ENCODE measurements around the gene ST3GAL3.

Gene ST3GAL3

DNA sequence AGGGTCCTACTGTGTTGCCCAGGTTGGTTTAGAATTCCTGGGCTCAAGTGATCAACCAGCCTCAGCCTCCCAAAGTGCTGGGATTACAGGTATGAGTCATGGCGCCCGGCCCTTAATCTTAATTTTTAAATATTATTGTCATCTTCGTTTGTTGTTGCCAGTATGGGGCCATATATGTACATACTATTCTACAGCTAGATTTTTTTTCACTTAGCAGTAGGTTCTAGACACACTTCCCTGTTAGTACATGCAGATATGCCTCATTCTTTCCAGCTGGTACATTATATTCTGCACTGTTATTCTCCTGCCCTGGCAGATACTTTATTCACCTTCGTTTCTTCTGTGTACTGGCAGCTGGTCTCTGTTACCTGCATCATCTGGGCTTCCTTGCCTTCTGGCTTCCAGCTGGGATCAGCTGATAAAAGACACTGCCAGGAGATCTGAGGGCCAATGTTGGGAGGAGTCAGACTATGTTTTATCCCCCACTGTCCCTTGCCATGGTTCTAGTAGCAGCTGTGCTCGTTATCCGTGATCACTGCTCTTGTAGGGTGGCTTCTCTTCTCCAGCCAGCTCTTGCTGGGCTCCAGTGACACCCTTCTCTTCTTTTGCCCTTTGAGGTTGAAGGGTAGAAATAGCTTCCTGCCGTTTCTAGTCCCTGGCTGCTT lies 24.7 kb downstream of the ST3GAL3 start:
- Histone ChIP-seq H3K27me3 (ENCODE audit: insufficient read depth, insufficient read length) (no peaks in the 10 kb centered on the region), H3K9me3 (ENCODE audit: insufficient read depth, low read length) (no peaks in the 10 kb centered on the region), H3K36me3 (ENCODE audit: insufficient read depth, insufficient read length, low read length) (peaks cover 14% of the 10 kb centered on the region), H3K4me3 (ENCODE audit: insufficient read length, low read depth) (no peak overlapping the region), H3K4me1 (ENCODE audit: insufficient read depth, insufficient read length) (peaks cover 4% of the 10 kb centered on the region), H3K9ac (ENCODE audit: insufficient read length, low read depth) (no peak overlapping the region)
- DNase-seq (ENCODE audit: low read depth, low spot score): no peak
- TF ChIP-seq YY1 (IDR thresholded peaks at IDR 0.05; ENCODE audit: insufficient read depth, insufficient read length): no peak
- TF ChIP-seq ZNF274 (IDR thresholded peaks at IDR 0.05; ENCODE audit: low read depth, low read length): no peak
- TF ChIP-seq SUZ12 (IDR thresholded peaks at IDR 0.05; ENCODE audit: extremely low read depth, insufficient read depth, insufficient read length): no peak

DNA sequence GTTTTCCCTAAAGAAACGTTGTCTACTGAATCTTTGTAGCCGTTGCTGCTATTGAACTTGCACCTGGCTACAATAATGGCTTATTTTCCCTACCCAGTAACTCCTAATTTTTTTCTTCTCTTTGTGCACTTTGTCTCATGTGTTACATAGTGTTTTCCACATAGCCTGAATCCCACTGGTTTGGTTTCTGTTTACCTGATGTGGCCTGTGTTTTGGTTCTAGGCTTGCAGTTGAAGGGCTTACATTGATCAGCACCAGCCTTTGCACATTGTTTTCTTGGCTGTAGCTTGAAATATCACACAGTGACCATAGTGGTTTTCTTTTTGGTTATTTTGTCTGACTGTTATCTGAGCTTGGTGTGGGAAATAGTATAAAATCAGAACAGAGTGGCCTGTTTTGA lies 29.5 kb downstream of the ST3GAL3 start:
- no peaks in the 10 kb centered on the region for H3K9me3 ChIP-seq (ENCODE audit: insufficient read depth, low read length)
- no peak overlapping the region for H3K4me3 ChIP-seq (ENCODE audit: insufficient read length, low read depth)
- H3K4me1 ChIP-seq (ENCODE audit: insufficient read depth, insufficient read length): peaks cover 4% of the 10 kb centered on the region
- no peak overlapping the region for H3K9ac ChIP-seq (ENCODE audit: insufficient read length, low read depth)
- no peaks in the 10 kb centered on the region for H3K27me3 ChIP-seq (ENCODE audit: insufficient read depth, insufficient read length)
- H3K36me3 ChIP-seq (ENCODE audit: insufficient read depth, insufficient read length, low read length): peaks cover 35% of the 10 kb centered on the region
- DNase-seq (ENCODE audit: low read depth, low spot score): no peak
- TF ChIP-seq SUZ12 (IDR thresholded peaks at IDR 0.05; ENCODE audit: extremely low read depth, insufficient read depth, insufficient read length): no peak
- no peak for TF ChIP-seq YY1 (IDR thresholded peaks at IDR 0.05; ENCODE audit: insufficient read depth, insufficient read length)
- no peak for TF ChIP-seq ZNF274 (IDR thresholded peaks at IDR 0.05; ENCODE audit: low read depth, low read length)

DNA sequence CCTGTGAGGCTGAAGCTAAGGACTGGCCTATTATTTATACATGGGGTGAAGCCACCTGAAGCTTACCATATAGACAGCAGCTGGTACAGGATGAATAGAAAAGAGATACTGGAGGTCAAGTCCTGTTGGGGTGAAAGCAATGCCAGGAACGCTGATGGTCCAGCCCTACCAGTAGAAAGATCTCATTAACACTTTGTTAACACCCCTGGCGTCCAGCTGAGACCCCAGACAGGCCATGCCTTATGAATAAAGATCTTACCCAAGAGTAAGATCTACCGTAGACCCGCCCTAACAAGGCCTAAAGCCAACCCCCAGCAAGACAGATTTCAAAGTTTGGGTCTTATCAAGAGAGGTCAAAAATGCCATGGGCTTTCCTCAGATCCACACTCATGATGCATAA lies 34.7 kb downstream of the ST3GAL3 start:
- DNase-seq (ENCODE audit: low read depth, low spot score): no peak
- no peaks in the 10 kb centered on the region for H3K9me3 ChIP-seq (ENCODE audit: insufficient read depth, low read length)
- H3K4me1 ChIP-seq (ENCODE audit: insufficient read depth, insufficient read length): no peaks in the 10 kb centered on the region
- TF ChIP-seq YY1 (IDR thresholded peaks at IDR 0.05; ENCODE audit: insufficient read depth, insufficient read length) (no peak), SUZ12 (IDR thresholded peaks at IDR 0.05; ENCODE audit: extremely low read depth, insufficient read depth, insufficient read length) (no peak), ZNF274 (IDR thresholded peaks at IDR 0.05; ENCODE audit: low read depth, low read length) (no peak)
- no peaks in the 10 kb centered on the region for H3K27me3 ChIP-seq (ENCODE audit: insufficient read depth, insufficient read length)
- H3K36me3 ChIP-seq (ENCODE audit: insufficient read depth, insufficient read length, low read length): peaks cover 26% of the 10 kb centered on the region
- no peak overlapping the region for H3K9ac ChIP-seq (ENCODE audit: insufficient read length, low read depth)
- H3K4me3 ChIP-seq (ENCODE audit: insufficient read length, low read depth): no peak overlapping the region

DNA sequence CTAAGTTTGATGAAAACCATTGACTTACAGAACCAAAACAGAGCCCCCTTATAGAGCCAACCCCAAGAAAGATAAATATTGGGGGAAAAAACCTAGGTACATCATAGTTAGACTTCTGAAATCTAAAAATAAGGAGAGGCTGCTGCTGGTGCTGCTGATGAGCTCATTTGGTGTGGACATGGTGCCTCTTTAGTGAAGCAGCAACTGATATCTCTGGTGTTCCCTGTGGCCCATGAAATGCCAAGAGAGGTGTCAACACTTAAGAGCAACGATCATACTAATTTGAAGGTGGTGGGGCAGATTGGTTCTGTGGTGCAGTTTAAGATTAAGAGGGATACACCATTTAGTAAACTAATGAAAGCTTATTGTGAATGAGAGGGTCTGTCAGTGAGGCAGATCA lies 35.9 kb downstream of the ST3GAL3 start:
- DNase-seq (ENCODE audit: low read depth, low spot score): no peak
- no peaks in the 10 kb centered on the region for H3K4me1 ChIP-seq (ENCODE audit: insufficient read depth, insufficient read length)
- H3K9me3 ChIP-seq (ENCODE audit: insufficient read depth, low read length): no peaks in the 10 kb centered on the region
- TF ChIP-seq SUZ12 (IDR thresholded peaks at IDR 0.05; ENCODE audit: extremely low read depth, insufficient read depth, insufficient read length) (no peak), ZNF274 (IDR thresholded peaks at IDR 0.05; ENCODE audit: low read depth, low read length) (no peak), YY1 (IDR thresholded peaks at IDR 0.05; ENCODE audit: insufficient read depth, insufficient read length) (no peak)
- no peak overlapping the region for H3K9ac ChIP-seq (ENCODE audit: insufficient read length, low read depth)
- no peaks in the 10 kb centered on the region for H3K27me3 ChIP-seq (ENCODE audit: insufficient read depth, insufficient read length)
- no peak overlapping the region for H3K4me3 ChIP-seq (ENCODE audit: insufficient read length, low read depth)
- peaks cover 25% of the 10 kb centered on the region for H3K36me3 ChIP-seq (ENCODE audit: insufficient read depth, insufficient read length, low read length)

DNA sequence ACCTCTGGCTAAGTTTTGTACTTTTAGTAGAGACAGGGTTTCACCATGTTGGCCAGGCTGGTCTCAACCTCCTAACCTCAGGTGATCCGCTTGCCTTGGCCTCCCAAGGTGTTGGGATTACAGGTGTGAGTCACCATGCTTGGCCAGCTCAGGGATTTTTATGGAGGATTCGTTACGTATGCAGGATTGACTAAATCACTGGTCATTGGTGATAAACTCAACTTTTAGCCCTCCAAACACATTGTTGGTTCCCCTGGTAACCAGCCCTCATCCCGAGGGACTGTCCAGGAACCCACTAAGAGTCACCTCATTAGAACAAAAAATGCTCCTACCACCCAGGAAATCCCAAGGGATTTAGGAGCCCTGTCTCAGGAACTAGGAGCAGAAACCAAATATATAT lies 40.4 kb downstream of the ST3GAL3 start:
- peaks cover 3% of the 10 kb centered on the region for H3K36me3 ChIP-seq (ENCODE audit: insufficient read depth, insufficient read length, low read length)
- no peak for TF ChIP-seq YY1 (IDR thresholded peaks at IDR 0.05; ENCODE audit: insufficient read depth, insufficient read length)
- no peak for TF ChIP-seq ZNF274 (IDR thresholded peaks at IDR 0.05; ENCODE audit: low read depth, low read length)
- no peak for TF ChIP-seq SUZ12 (IDR thresholded peaks at IDR 0.05; ENCODE audit: extremely low read depth, insufficient read depth, insufficient read length)
- H3K9me3 ChIP-seq (ENCODE audit: insufficient read depth, low read length): 0 out of 2 replicates have a peak, but pooled peaks cover 7% of the 10 kb centered on the region
- H3K4me1 ChIP-seq (ENCODE audit: insufficient read depth, insufficient read length): no peaks in the 10 kb centered on the region
- H3K9ac ChIP-seq (ENCODE audit: insufficient read length, low read depth): no peak overlapping the region
- DNase-seq (ENCODE audit: low read depth, low spot score): no peak
- H3K27me3 ChIP-seq (ENCODE audit: insufficient read depth, insufficient read length): no peaks in the 10 kb centered on the region
- no peak overlapping the region for H3K4me3 ChIP-seq (ENCODE audit: insufficient read length, low read depth)

DNA sequence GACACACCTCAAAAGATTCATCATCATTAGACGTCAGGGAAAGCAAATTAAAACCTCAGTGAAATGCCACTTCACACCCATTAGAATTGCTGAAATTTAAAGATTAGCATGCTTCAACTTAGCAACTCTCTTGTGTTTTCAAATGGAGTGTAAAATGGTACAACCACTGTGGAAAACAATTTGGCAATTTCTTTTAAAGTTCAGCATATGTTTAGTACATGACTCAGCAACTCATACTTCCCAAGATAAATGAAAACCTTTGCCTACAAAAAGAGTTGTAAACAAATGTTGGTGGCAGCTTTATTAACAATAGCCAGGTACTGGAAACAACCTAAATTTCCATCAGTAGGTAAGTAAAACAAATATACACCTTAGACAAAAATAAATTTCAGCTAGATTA lies 42.7 kb downstream of the ST3GAL3 start:
- TF ChIP-seq YY1 (IDR thresholded peaks at IDR 0.05; ENCODE audit: insufficient read depth, insufficient read length) (no peak), ZNF274 (IDR thresholded peaks at IDR 0.05; ENCODE audit: low read depth, low read length) (no peak), SUZ12 (IDR thresholded peaks at IDR 0.05; ENCODE audit: extremely low read depth, insufficient read depth, insufficient read length) (no peak)
- Histone ChIP-seq H3K9me3 (ENCODE audit: insufficient read depth, low read length) (0 out of 2 replicates have a peak, but pooled peaks cover 7% of the 10 kb centered on the region), H3K4me3 (ENCODE audit: insufficient read length, low read depth) (no peak overlapping the region), H3K4me1 (ENCODE audit: insufficient read depth, insufficient read length) (no peaks in the 10 kb centered on the region), H3K36me3 (ENCODE audit: insufficient read depth, insufficient read length, low read length) (peaks cover 10% of the 10 kb centered on the region), H3K27me3 (ENCODE audit: insufficient read depth, insufficient read length) (no peaks in the 10 kb centered on the region), H3K9ac (ENCODE audit: insufficient read length, low read depth) (no peak overlapping the region)
- DNase-seq (ENCODE audit: low read depth, low spot score): no peak

DNA sequence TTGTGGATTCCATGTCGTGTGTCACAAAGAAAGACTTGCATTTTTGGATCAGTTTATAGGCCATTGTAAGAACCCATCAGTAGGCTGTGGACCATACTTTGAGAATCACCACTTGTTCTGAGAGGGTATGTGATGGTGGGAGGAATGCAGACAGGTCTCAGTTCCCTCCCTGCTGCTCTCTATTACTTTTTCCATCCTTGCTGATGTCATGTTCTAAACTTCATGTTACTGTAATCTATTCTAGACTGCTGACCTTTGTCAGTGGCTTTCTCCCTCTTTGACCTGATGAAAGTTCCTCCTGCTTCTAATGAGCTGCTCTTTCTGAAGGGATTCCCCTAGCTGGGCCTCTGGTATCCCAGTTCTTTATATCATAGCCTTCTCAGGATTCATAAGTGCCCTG lies 46.1 kb downstream of the ST3GAL3 start:
- TF ChIP-seq ZNF274 (IDR thresholded peaks at IDR 0.05; ENCODE audit: low read depth, low read length): no peak
- TF ChIP-seq SUZ12 (IDR thresholded peaks at IDR 0.05; ENCODE audit: extremely low read depth, insufficient read depth, insufficient read length): no peak
- no peak for TF ChIP-seq YY1 (IDR thresholded peaks at IDR 0.05; ENCODE audit: insufficient read depth, insufficient read length)

More for the DNA sequence above, 46.1 kb downstream of the ST3GAL3 start:
- Histone ChIP-seq H3K27me3 (ENCODE audit: insufficient read depth, insufficient read length) (no peaks in the 10 kb centered on the region), H3K9me3 (ENCODE audit: insufficient read depth, low read length) (0 out of 2 replicates have a peak, but pooled peaks cover 7% of the 10 kb centered on the region), H3K4me3 (ENCODE audit: insufficient read length, low read depth) (no peak overlapping the region), H3K4me1 (ENCODE audit: insufficient read depth, insufficient read length) (no peaks in the 10 kb centered on the region), H3K9ac (ENCODE audit: insufficient read length, low read depth) (no peak overlapping the region), H3K36me3 (ENCODE audit: insufficient read depth, insufficient read length, low read length) (peaks cover 7% of the 10 kb centered on the region)
- no peak for DNase-seq (ENCODE audit: low read depth, low spot score)

All from NT2/D1 (cell line).